ENCODE measurements around the gene ZNF429.

DNA sequence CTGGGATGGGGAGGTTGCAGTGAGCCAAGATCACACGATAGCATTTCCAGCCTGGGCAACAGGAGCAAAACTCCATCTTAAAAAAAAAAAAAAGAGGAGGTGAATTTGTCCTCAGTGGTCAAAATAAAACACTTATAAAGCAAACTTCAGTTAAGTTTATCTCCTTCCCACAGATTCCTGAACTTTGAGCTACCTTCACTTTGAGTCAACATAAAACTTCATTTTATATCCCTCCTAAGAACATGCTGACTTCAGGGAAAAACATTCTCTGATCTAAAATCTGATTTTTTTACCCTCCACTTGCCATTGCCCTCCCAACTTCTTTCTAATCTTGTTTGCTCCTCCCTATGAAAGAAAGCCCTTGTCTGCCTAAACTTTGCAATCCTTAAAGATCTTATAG, 59.0 kb downstream of the ZNF429 start:
- TF ChIP-seq POU6F1 (CRISPR knock-in tag; IDR thresholded peaks at IDR 0.05; ENCODE audit: borderline replicate concordance, low read depth) (no peak), SNAI2 (CRISPR knock-in tag; IDR thresholded peaks at IDR 0.05) (no peak), ZFP30 (CRISPR knock-in tag; IDR thresholded peaks at IDR 0.05) (no peak), CSDC2 (CRISPR knock-in tag; IDR thresholded peaks at IDR 0.05) (no peak)
